HepG2 (cell line): ENCODE results near the gene KIRREL3. TPM values are rescaled to one million over a fixed set of nuclear protein-coding genes. Genes with fewer than 3 reads are reported as not detected.

ENCODE experiments used
- ATAC-seq: fragments of 200-7000 bp; cut with Tn5 transposase; 3 replicates; pipeline ENCODE4 v1.9.1; 2020; ENCODE audit warnings: mild to moderate bottlenecking, moderate library complexity
- BruUV-seq: library from RNA; stranded (reverse); fragments of 400-500 nt; replicated peaks from 2 replicates; lab custom pipeline; 2021; lab: Mats Ljungman, UMichigan
- CTCF ChIA-PET: fragments of 300-600 bp; formaldehyde crosslinking; extraction: SDS; loops from one replicate; lab custom pipeline; 2021; ENCODE audit warnings: low total read pairs, inconsistent platforms, low intra/inter-chr PET ratio; lab: Yijun Ruan, JAX
- POLR2A ChIA-PET: fragments of 350-600 bp; sonication (Branson Sonifier 250); formaldehyde crosslinking; loops from one replicate; lab custom pipeline; 2020; ENCODE audit warnings: antibody characterized with exemption, inconsistent platforms; lab: Yijun Ruan, JAX
- DNase-seq: peaks from one replicate; pipeline ENCODE4 v3.0.0-alpha.2; 2015; ENCODE audit warnings: low spot score
- FAIRE-seq: peaks from 3 replicates; lab custom pipeline; 2011; peaks lifted over from hg19 to GRCh38; lab: Jason Lieb, UNC
- H2AFZ ChIP-seq: one replicate; pipeline ENCODE4 v1.6.1; 2011; ENCODE audit warnings: low read length, inconsistent platforms
- H3K27ac ChIP-seq: fragments of 300-600 bp; 3 replicates; pipeline ENCODE4 v1.8.0; 2011; ENCODE audit warnings: mixed run types, mild to moderate bottlenecking, mixed read lengths, low read length, inconsistent platforms; ENCODE audit not compliant: insufficient read depth; ENCODE audit errors: extremely low read length
- H3K27me3 ChIP-seq, 2 experiments: fragments of 200-600 bp in 1 of 2; 2 replicates in 1 of 2; 3 replicates in 1 of 2; pipeline versions ENCODE4 v1.6.0 to v1.8.0; 2011; ENCODE audit warnings: low read length in 2 of 2, mild to moderate bottlenecking in 2 of 2, moderate library complexity in 2 of 2, inconsistent platforms in 1 of 2; ENCODE audit not compliant: insufficient read depth in 2 of 2, control insufficient read depth in 1 of 2
- H3K36me3 ChIP-seq, 2 experiments: fragments of 200-600 bp in 1 of 2; replicated peaks in 1 of 2; 2 replicates in 1 of 2; 3 replicates in 1 of 2; pipeline versions ENCODE4 v1.5.1 to v1.8.0; 2011; ENCODE audit warnings: low read length in 2 of 2, inconsistent platforms in 1 of 2; ENCODE audit not compliant: insufficient read depth in 2 of 2, control insufficient read depth in 1 of 2
- H3K4me1 ChIP-seq: 2 replicates; pipeline ENCODE4 v1.5.1; 2012; ENCODE audit warnings: low read length, inconsistent platforms; ENCODE audit not compliant: insufficient read depth
- H3K4me2 ChIP-seq: 2 replicates; pipeline ENCODE4 v1.6.0; 2011; ENCODE audit warnings: low read depth, low read length, inconsistent platforms
- H3K4me3 ChIP-seq, 3 experiments: fragments of 200-600 bp in 1 of 3; sonication (generic), shearing (Covaris generic) in 1 of 3; replicated peaks in 1 of 3; 2 replicates each; pipeline ENCODE4 v1.5.1; 2011 to 2016; ENCODE audit warnings: low read length in 3 of 3, inconsistent platforms in 2 of 3, low read depth in 2 of 3, mild to moderate bottlenecking in 2 of 3, control low read depth in 1 of 3, mixed read lengths in 1 of 3; ENCODE audit not compliant: insufficient read depth in 1 of 3
- H3K79me2 ChIP-seq: one replicate; pipeline ENCODE4 v1.6.1; 2011; ENCODE audit warnings: low read length, inconsistent platforms; ENCODE audit not compliant: insufficient read depth
- H3K9ac ChIP-seq: 2 replicates; pipeline ENCODE4 v1.6.0; 2011; ENCODE audit warnings: mild to moderate bottlenecking, low read depth, low read length, inconsistent platforms; ENCODE audit not compliant: insufficient read depth
- H3K9me3 ChIP-seq: 2 replicates; pipeline ENCODE4 v1.5.1; 2012; ENCODE audit warnings: mild to moderate bottlenecking, low read length
- H4K20me1 ChIP-seq: 2 replicates; pipeline ENCODE4 v1.6.0; 2011; ENCODE audit warnings: inconsistent platforms, mild to moderate bottlenecking, low read length, moderate library complexity; ENCODE audit not compliant: insufficient read depth
- MAFF ChIP-seq: IDR thresholded peaks from 2 replicates; pipeline ENCODE4 v1.6.1; 2011; ENCODE audit warnings: low read depth, low read length, improper control_type of control experiment
- PAWR ChIP-seq: sonication (generic); formaldehyde crosslinking; IDR thresholded peaks from 2 replicates; pipeline ENCODE4 v1.4.0; 2020; ENCODE audit warnings: missing genetic modification reagents, mild to moderate bottlenecking, borderline replicate concordance
- PHF20 ChIP-seq: sonication (generic); formaldehyde crosslinking; IDR thresholded peaks from 2 replicates; pipeline ENCODE4 v1.5.0; 2020; ENCODE audit warnings: mild to moderate bottlenecking, missing genetic modification reagents
- RNF2 ChIP-seq: fragments of 450-650 bp; conservative IDR thresholded peaks from 2 replicates; pipeline ENCODE4 v1.6.1; 2016; ENCODE audit warnings: low read depth
- SYNCRIP ChIP-seq: fragments of 200-400 bp; formaldehyde crosslinking; IDR thresholded peaks from 2 replicates; pipeline ENCODE4 v1.6.1; 2018; ENCODE audit warnings: mild to moderate bottlenecking, low read depth, low read length; ENCODE audit not compliant: insufficient read depth
- ZNF260 ChIP-seq: sonication (generic); formaldehyde crosslinking; IDR thresholded peaks from 2 replicates; pipeline ENCODE4 v1.4.0; 2020; ENCODE audit warnings: missing genetic modification reagents, low read depth, mild to moderate bottlenecking, borderline replicate concordance
- ZNF878 ChIP-seq: sonication (generic); formaldehyde crosslinking; IDR thresholded peaks from 2 replicates; pipeline ENCODE4 v1.8.1; 2023; ENCODE audit warnings: mild to moderate bottlenecking, missing genetic modification reagents, moderate library complexity
- ZNF879 ChIP-seq: sonication (generic); formaldehyde crosslinking; IDR thresholded peaks from 2 replicates; pipeline ENCODE4 v1.8.1; 2023; ENCODE audit warnings: missing genetic modification reagents
- WGBS: methylation state at CpG from one replicate; pipeline ENCODE4 v1.1.6; 2017; ENCODE audit warnings: low lambda C conversion rate; 5-methylcytosine and 5-hydroxymethylcytosine counted together
- in situ Hi-C: cut with HindIII; loops from 2 replicates; pipeline ENCODE4 v1.10.0; 2017; ENCODE audit warnings: low pct_unique_long_range_greater_than_20kb; ENCODE audit not compliant: extremely low pct_ligation_motif_present
- intact Hi-C: fragments of 100-400 bp; cut with micrococcal nuclease; formaldehyde crosslinking; loops from one replicate; pipeline ENCODE4 v1.10.0; 2022; ENCODE audit not compliant: unreplicated experiment
- polyA plus RNA-seq, 8 experiments: library from polyadenylated mRNA; depleted of rRNA in 3 of 8; stranded (reverse) in 7 of 8; unstranded in 1 of 8; fragments of >200 nt; fragmentation: Illumina TruSeq in 4 of 8; extraction: Trizol in 4 of 8; gene quantifications; 2 replicates each; pipeline versions ENCODE4 v1.2.1 to v1.2.3, GENCODE V29; 2011 to 2016; ENCODE audit warnings: low read depth in 4 of 8, missing spikeins in 1 of 8, mixed read lengths in 1 of 8; ENCODE audit not compliant: insufficient read depth in 1 of 8
- total RNA-seq, 5 experiments: library from RNA; depleted of rRNA; stranded (reverse); fragments of >200 nt; fragmentation: Illumina TruSeq; extraction: Trizol; gene quantifications; 2 replicates each; pipeline ENCODE4 v1.2.3, GENCODE V29; 2016; ENCODE audit warnings: low read depth in 1 of 5
- TF ChIP-seq, protein P1 (sequence below): sonication (generic); formaldehyde crosslinking; IDR thresholded peaks from 2 replicates; pipeline ENCODE4 v1.4.0; 2020; ENCODE audit warnings: mild to moderate bottlenecking, missing genetic modification reagents

The KIRREL3 gene
- total and polyA plus RNA-seq, 2 of the 13 experiments (the other 11 are each of a cell fraction or from before 2014, with no cell fraction given): not detected

- TF ChIP-seq ZNF879 (no peak), RNF2 (no peak), MAFF (peak; percentile 99)
Observed at GRCh38 chr11:126839496-126839895, 161.1 kb downstream of the KIRREL3 start (continued).

DNA sequence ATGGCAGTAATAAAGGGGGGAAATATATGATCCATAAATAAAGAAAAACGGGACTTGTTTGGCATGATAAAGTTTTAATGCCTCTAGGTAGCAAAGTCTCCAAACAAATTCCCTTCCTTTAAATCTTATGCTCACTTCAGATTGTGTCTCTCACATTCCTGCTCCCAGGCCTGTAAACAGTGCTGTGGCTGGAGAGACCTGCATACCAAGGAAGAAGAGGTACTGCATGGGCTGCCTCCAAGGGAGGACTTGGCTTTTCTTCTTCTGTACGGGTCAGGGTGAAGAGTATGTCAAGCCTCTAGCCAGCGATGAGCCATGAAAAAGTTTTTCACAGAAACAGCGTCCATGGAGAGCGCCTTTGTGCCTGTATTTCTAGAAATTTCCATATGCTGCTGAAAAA lies 161.8 kb downstream of the KIRREL3 start:
- H3K79me2 ChIP-seq: no peaks in the 10 kb centered on the region
- no peaks in the 10 kb centered on the region for H3K9me3 ChIP-seq
- FAIRE-seq: no peak
- peaks cover 0 to 13% of the 10 kb centered on the region in 2 experiments; a peak in 2 of 5 replicates for H3K27me3 ChIP-seq
- 3% methylated on average over 5 of the region's 5 CpGs for WGBS
- in situ Hi-C loops: no loop called here
- H3K36me3 ChIP-seq: no peaks in the 10 kb centered on the region
- TF ChIP-seq PHF20 (no peak), MAFF (no peak), PAWR (CRISPR knock-in tag) (no peak), SYNCRIP (no peak), ZNF260 (no peak), ZNF878 (CRISPR knock-in tag) (no peak)
- TF ChIP-seq, protein P1, sequence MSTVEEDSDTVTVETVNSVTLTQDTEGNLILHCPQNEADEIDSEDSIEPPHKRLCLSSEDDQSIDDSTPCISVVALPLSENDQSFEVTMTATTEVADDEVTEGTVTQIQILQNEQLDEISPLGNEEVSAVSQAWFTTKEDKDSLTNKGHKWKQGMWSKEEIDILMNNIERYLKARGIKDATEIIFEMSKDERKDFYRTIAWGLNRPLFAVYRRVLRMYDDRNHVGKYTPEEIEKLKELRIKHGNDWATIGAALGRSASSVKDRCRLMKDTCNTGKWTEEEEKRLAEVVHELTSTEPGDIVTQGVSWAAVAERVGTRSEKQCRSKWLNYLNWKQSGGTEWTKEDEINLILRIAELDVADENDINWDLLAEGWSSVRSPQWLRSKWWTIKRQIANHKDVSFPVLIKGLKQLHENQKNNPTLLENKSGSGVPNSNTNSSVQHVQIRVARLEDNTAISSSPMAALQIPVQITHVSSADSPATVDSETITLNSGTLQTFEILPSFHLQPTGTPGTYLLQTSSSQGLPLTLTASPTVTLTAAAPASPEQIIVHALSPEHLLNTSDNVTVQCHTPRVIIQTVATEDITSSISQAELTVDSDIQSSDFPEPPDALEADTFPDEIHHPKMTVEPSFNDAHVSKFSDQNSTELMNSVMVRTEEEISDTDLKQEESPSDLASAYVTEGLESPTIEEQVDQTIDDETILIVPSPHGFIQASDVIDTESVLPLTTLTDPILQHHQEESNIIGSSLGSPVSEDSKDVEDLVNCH: no peak
- DNase-seq: no peak
- no peaks in the 10 kb centered on the region for H3K4me1 ChIP-seq
- no peak overlapping the region for H3K9ac ChIP-seq
- no TSS peak for BruUV-seq
- H4K20me1 ChIP-seq: no peaks in the 10 kb centered on the region
- H3K27ac ChIP-seq: no peak overlapping the region
- intact Hi-C loops: no loop called here
- no peak overlapping the region for H2AFZ ChIP-seq
- ChIA-PET POLR2A (no interaction called here), CTCF (no interaction called here)
- H3K4me3 ChIP-seq: no peak overlapping the region
- H3K4me2 ChIP-seq: no peak overlapping the region
- ATAC-seq: no peak
